Gastrocnemius medialis (tissue), 4 donors: Measurements from ENCODE around the gene KNDC1. TPM values are rescaled to one million over a fixed set of nuclear protein-coding genes. Genes with fewer than 3 reads are reported as not detected.

ENCODE experiments used
- ATAC-seq, 2 donors: fragments of 150-250 bp; one replicate each; pipeline ENCODE4 v1.9.1; 2016
- DNase-seq, 2 donors: peaks; one replicate each; pipeline ENCODE4 v3.0.0-alpha.2; 2019
- H3K27ac ChIP-seq, 4 donors: fragments of 200-600 bp; sonication (generic); 1 replicate in 1 of 4; 2 replicates in 3 of 4; pipeline ENCODE4 v1.5.1; 2016 to 2018; ENCODE audit warnings: mild to moderate bottlenecking in 2 of 4, moderate library complexity in 1 of 4
- H3K27me3 ChIP-seq, 3 donors: fragments of 200-600 bp; sonication (generic) in 2 of 3; 1 replicate in 1 of 3; 2 replicates in 2 of 3; pipeline versions ENCODE4 v1.5.1 to v1.6.0; 2016 to 2019; ENCODE audit warnings: mild to moderate bottlenecking in 1 of 3, moderate library complexity in 1 of 3
- H3K36me3 ChIP-seq, 2 donors: fragments of 200-600 bp; sonication (generic) in 1 of 2; one replicate each; pipeline ENCODE4 v1.5.1; 2017 to 2018
- H3K4me1 ChIP-seq, 2 donors: fragments of 200-600 bp; sonication (generic) in 1 of 2; one replicate each; pipeline ENCODE4 v1.5.1; 2016 to 2017; ENCODE audit warnings: mild to moderate bottlenecking in 2 of 2
- H3K4me3 ChIP-seq, 4 donors: fragments of 200-600 bp; sonication (generic) in 3 of 4; 1 replicate in 1 of 4; 2 replicates in 3 of 4; pipeline ENCODE4 v1.5.1; 2016 to 2019; ENCODE audit warnings: mild to moderate bottlenecking in 2 of 4
- H3K9me3 ChIP-seq, 3 donors: fragments of 200-600 bp; sonication (generic) in 2 of 3; 1 replicate in 1 of 3; 2 replicates in 2 of 3; pipeline ENCODE4 v1.5.1; 2016 to 2019
- CTCF ChIP-seq, 5 experiments: fragments of 450-650 bp in 3 of 5; fragments of 200-600 bp in 2 of 5; sonication (generic) in 2 of 5; IDR thresholded peaks in 4 of 5; conservative IDR thresholded peaks in 1 of 5; 1 replicate in 4 of 5; 2 replicates in 1 of 5; pipeline ENCODE4 v1.5.1; 2016 to 2019; ENCODE audit warnings: antibody characterized with exemption in 5 of 5, mild to moderate bottlenecking in 3 of 5, moderate library complexity in 3 of 5
- POLR2A ChIP-seq, 2 donors: fragments of 450-650 bp; IDR thresholded peaks; one replicate each; pipeline ENCODE4 v1.6.1; 2017; ENCODE audit warnings: antibody characterized with exemption in 2 of 2, mild to moderate bottlenecking in 2 of 2, moderate library complexity in 2 of 2
- in situ Hi-C, 4 donors: fragments of 200-750 bp; cut with MboI; loops; one replicate each; pipeline versions ENCODE4 v1.15.0 to v1.8.0; 2017; ENCODE audit warnings: low sequenced_read_pairs in 4 of 4
- intact Hi-C: fragments of 100-400 bp; cut with DNase I; formaldehyde crosslinking; loops from one replicate; pipeline ENCODE4 v1.15.1; 2023; ENCODE audit warnings: low total_unique reads
- total RNA-seq, 4 donors: library from RNA; depleted of rRNA; stranded (reverse); fragments of >200 nt; gene quantifications; one replicate each; pipeline versions ENCODE4 v1.1.0 to v1.2.3, GENCODE V29; 2016

The KNDC1 gene
- total RNA-seq, 4 donors from 2014 or later, result 0.04 to 0.13 TPM; not detected in 2

- DNase-seq, result no peak
Observed at GRCh38 chr10:133210398-133211140, 50.5 kb downstream of the KNDC1 start.

GRCh38 chr10:133211141-133211830, 51.3 kb downstream of the KNDC1 start:
- no peaks in the 10 kb centered on the region for H3K9me3 ChIP-seq
- H3K4me1 ChIP-seq, result no peaks in the 10 kb centered on the region
- no peak for ATAC-seq
- H3K36me3 ChIP-seq, result no peaks in the 10 kb centered on the region
- in situ Hi-C loops (no loop called here), intact Hi-C loops (no loop called here)
- H3K27ac ChIP-seq, result no peak overlapping the region
- peaks cover 0 to 11% (median 4%) of the 10 kb centered on the region in 3 donors for H3K27me3 ChIP-seq
- no peak for DNase-seq
- TF ChIP-seq POLR2A (IDR thresholded peaks at IDR 0.05) (no peak), CTCF (IDR thresholded peaks at IDR 0.05 in 4 of 5, conservative IDR thresholded peaks at IDR 0.05 in 1 of 5) (no peak)
- H3K4me3 ChIP-seq, result no peak overlapping the region

More at GRCh38 chr10:133210398-133211140, 50.5 kb downstream of the KNDC1 start:
- Histone ChIP-seq H3K4me1 (no peaks in the 10 kb centered on the region), H3K4me3 (no peak overlapping the region), H3K27ac (no peak overlapping the region), H3K27me3 (peaks cover 0 to 7% (median 4%) of the 10 kb centered on the region in 3 donors), H3K36me3 (no peaks in the 10 kb centered on the region), H3K9me3 (no peaks in the 10 kb centered on the region)
- intact Hi-C loops (no loop called here), in situ Hi-C loops (no loop called here)
- ATAC-seq, result no peak
- TF ChIP-seq CTCF (IDR thresholded peaks at IDR 0.05 in 4 of 5, conservative IDR thresholded peaks at IDR 0.05 in 1 of 5) (no peak), POLR2A (IDR thresholded peaks at IDR 0.05) (no peak)

GRCh38 chr10:133211959-133212852, 52.2 kb downstream of the KNDC1 start:
- intact Hi-C loops, result no loop called here
- no peak for DNase-seq

More at GRCh38 chr10:133211959-133212852, 52.2 kb downstream of the KNDC1 start:
- in situ Hi-C loops, result no loop called here
- H3K27me3 ChIP-seq, result peaks cover 0 to 11% (median 4%) of the 10 kb centered on the region in 3 donors
- H3K36me3 ChIP-seq, result no peaks in the 10 kb centered on the region
- no peaks in the 10 kb centered on the region for H3K9me3 ChIP-seq
- no peaks in the 10 kb centered on the region for H3K4me1 ChIP-seq
- no peak for ATAC-seq
- no peak overlapping the region for H3K4me3 ChIP-seq
- TF ChIP-seq POLR2A (IDR thresholded peaks at IDR 0.05), result no peak
- TF ChIP-seq CTCF (IDR thresholded peaks at IDR 0.05 in 4 of 5, conservative IDR thresholded peaks at IDR 0.05 in 1 of 5), result no peak
- H3K27ac ChIP-seq, result no peak overlapping the region
